A549 (cell line): Measurements from ENCODE around the gene MORN4. TPM values are rescaled to one million over a fixed set of nuclear protein-coding genes. Genes with fewer than 3 reads are reported as not detected.

Experiments used
- CBX2 ChIP-seq: fragments of 200-600 bp; sonication (generic); IDR thresholded peaks from 2 replicates; pipeline ENCODE4 v1.6.1; 2016; ENCODE audit warnings: low read depth, mild to moderate bottlenecking, borderline replicate concordance
- CEBPB ChIP-seq, 2 experiments: fragments of >200 bp in 1 of 2; sonication (Bioruptor Twin) in 1 of 2; formaldehyde crosslinking in 1 of 2; IDR thresholded peaks; 2 replicates each; pipeline ENCODE4 v1.6.1; 2012 to 2016
- EHF ChIP-seq: fragments of 250-450 bp; sonication (Bioruptor Pico); IDR thresholded peaks from 2 replicates; pipeline ENCODE4 v1.5.0; 2020; ENCODE audit warnings: mild to moderate bottlenecking
- ESRRA ChIP-seq: fragments of 150-350 bp; IDR thresholded peaks from 2 replicates; pipeline ENCODE4 v1.6.1; 2014; ENCODE audit warnings: mild to moderate bottlenecking, low read length, borderline replicate concordance
- HDAC2 ChIP-seq: fragments of 200-600 bp; sonication (generic); IDR thresholded peaks from 2 replicates; pipeline ENCODE4 v1.6.1; 2016
- HOXA7 ChIP-seq: fragments of 250-450 bp; sonication (Bioruptor Pico); IDR thresholded peaks from 2 replicates; pipeline ENCODE4 v1.5.0; 2020; ENCODE audit warnings: mild to moderate bottlenecking, moderate library complexity
- JUNB ChIP-seq: fragments of >200 bp; sonication (Bioruptor Twin); formaldehyde crosslinking; IDR thresholded peaks from 2 replicates; pipeline ENCODE4 v1.6.1; 2016
- MAZ ChIP-seq: fragments of 150-350 bp; IDR thresholded peaks from 2 replicates; pipeline ENCODE4 v1.6.1; 2014; ENCODE audit warnings: antibody characterized with exemption, low read depth, low read length, borderline replicate concordance
- MYC ChIP-seq: IDR thresholded peaks from 2 replicates; pipeline ENCODE4 v1.6.1; 2012; ENCODE audit warnings: mild to moderate bottlenecking, inconsistent platforms, low read length, improper control_type of control experiment, borderline replicate concordance
- NR3C1 ChIP-seq: fragments of >200 bp; sonication (Bioruptor Twin); formaldehyde crosslinking; IDR thresholded peaks from 3 replicates; pipeline ENCODE4 v1.6.1; 2017
- POLR2AphosphoS2 ChIP-seq: conservative IDR thresholded peaks from 2 replicates; pipeline ENCODE4 v1.6.1; 2012; ENCODE audit warnings: low read length, improper control_type of control experiment, inconsistent platforms
- RFX5 ChIP-seq: fragments of 450-650 bp; IDR thresholded peaks from 2 replicates; pipeline ENCODE4 v1.7.1; 2014; ENCODE audit warnings: antibody characterized with exemption, mild to moderate bottlenecking, moderate library complexity
- RNF2 ChIP-seq: fragments of 200-600 bp; sonication (generic); IDR thresholded peaks from 2 replicates; pipeline ENCODE4 v1.6.1; 2016; ENCODE audit warnings: low read depth, mild to moderate bottlenecking, antibody characterized with exemption, moderate library complexity, borderline replicate concordance
- TP53 ChIP-seq: fragments of 250-450 bp; sonication (Bioruptor Pico); IDR thresholded peaks from 2 replicates; pipeline ENCODE4 v1.5.0; 2021; ENCODE audit warnings: mild to moderate bottlenecking, moderate library complexity
- ZC3H11A ChIP-seq: fragments of 450-650 bp; IDR thresholded peaks from 2 replicates; pipeline ENCODE4 v1.6.1; 2014; ENCODE audit warnings: antibody characterized with exemption, mild to moderate bottlenecking
- ZFP36 ChIP-seq: fragments of 450-650 bp; IDR thresholded peaks from 2 replicates; pipeline ENCODE4 v1.6.1; 2014; ENCODE audit warnings: borderline replicate concordance; ENCODE audit not compliant: partially characterized antibody
- ZNF302 ChIP-seq: fragments of 250-450 bp; sonication (Bioruptor Pico); IDR thresholded peaks from 2 replicates; pipeline ENCODE4 v1.9.0; 2021; ENCODE audit warnings: inconsistent platforms, mild to moderate bottlenecking, moderate library complexity
- polyA plus RNA-seq, 4 experiments: library from polyadenylated mRNA; depleted of rRNA in 3 of 4; stranded (reverse); fragments of >200 nt; fragmentation: RNase III in 1 of 4; extraction: RNeasy Plus Mini Kit Qiagen cat#74134 plus additional on column Dnase treatment in 1 of 4; gene quantifications; 2 replicates in 3 of 4; 3 replicates in 1 of 4; pipeline ENCODE4 v1.2.3, GENCODE V29; 2011 to 2017
- TF ChIP-seq, protein P1 (sequence below): fragments of 450-650 bp; IDR thresholded peaks from 2 replicates; pipeline ENCODE4 v1.6.1; 2014; ENCODE audit warnings: antibody characterized with exemption
- TF ChIP-seq, protein P2 (sequence below): IDR thresholded peaks from 2 replicates; pipeline ENCODE4 v1.6.1; 2012
- TF ChIP-seq, protein P3 (sequence below): fragments of 150-350 bp; IDR thresholded peaks from 2 replicates; pipeline ENCODE4 v1.6.1; 2014; ENCODE audit warnings: low read depth, mild to moderate bottlenecking, low read length
- TF ChIP-seq, protein P4 (sequence below): fragments of >200 bp; sonication (Bioruptor Twin); formaldehyde crosslinking; IDR thresholded peaks from 3 replicates; pipeline ENCODE4 v1.6.1; 2016
- TF ChIP-seq, protein P5 (sequence below): fragments of 200-600 bp; sonication (generic); IDR thresholded peaks from 2 replicates; pipeline ENCODE4 v1.6.1; 2016; ENCODE audit warnings: antibody characterized with exemption, mild to moderate bottlenecking, moderate library complexity

MORN4 gene
- polyA plus RNA-seq, 2 of the 4 experiments (the other 2 are of a cell fraction) = 8.9 to 13.8 TPM

DNA sequence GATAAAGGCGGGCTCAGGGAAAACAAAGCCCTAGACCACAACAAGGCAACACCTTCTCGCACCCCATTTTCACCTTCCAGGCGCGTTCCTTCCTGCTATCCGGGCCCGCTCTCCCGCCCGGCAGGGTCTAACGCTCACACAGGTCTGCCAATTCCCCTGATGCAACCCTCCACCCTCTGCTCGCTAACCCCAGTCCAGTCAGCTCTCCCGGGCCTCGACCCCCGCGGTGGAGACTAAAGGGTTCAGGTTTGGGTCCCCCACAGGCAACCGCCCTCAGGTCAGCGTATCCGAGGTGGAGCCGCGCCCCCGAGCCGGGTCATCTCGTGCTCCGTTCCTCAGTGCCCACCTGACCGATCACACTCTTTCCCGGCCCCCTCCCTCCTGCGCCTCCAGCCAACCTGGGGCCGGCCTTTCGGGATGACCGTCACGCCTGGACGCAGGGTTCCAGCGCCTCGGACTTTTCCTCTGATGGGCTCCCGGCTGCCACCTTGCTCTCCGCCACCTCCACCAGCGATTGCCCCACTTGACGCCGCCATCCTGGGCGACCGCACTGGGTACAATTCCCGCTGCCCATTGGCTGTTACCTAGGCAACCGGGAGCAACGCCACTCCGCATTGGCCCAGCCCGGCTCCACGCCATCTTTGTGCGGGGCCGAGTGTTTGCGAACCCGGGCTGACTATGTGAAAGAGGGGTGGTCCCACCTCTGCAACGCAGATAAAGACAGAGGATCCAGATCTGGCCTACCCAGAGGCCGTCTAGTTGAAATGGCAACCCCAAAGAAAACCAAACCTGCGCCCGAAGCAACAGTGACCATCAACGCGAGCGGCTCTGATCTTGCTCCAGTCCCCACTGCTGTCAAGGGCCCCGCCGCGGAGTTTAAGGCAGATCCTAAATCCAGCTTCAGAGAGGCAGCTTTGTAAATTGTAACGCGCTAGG lies at the start of gene MORN4 (continued):
- no peak for TF ChIP-seq MYC
- no peak for TF ChIP-seq RNF2
- TF ChIP-seq POLR2AphosphoS2 = no peak
- TF ChIP-seq, protein P1, sequence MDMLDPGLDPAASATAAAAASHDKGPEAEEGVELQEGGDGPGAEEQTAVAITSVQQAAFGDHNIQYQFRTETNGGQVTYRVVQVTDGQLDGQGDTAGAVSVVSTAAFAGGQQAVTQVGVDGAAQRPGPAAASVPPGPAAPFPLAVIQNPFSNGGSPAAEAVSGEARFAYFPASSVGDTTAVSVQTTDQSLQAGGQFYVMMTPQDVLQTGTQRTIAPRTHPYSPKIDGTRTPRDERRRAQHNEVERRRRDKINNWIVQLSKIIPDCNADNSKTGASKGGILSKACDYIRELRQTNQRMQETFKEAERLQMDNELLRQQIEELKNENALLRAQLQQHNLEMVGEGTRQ = no peak
- TF ChIP-seq, protein P2, sequence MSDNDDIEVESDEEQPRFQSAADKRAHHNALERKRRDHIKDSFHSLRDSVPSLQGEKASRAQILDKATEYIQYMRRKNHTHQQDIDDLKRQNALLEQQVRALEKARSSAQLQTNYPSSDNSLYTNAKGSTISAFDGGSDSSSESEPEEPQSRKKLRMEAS = peak; percentile 81
- TF ChIP-seq NR3C1 = no peak
- no peak for TF ChIP-seq HDAC2
- TF ChIP-seq, protein P3, sequence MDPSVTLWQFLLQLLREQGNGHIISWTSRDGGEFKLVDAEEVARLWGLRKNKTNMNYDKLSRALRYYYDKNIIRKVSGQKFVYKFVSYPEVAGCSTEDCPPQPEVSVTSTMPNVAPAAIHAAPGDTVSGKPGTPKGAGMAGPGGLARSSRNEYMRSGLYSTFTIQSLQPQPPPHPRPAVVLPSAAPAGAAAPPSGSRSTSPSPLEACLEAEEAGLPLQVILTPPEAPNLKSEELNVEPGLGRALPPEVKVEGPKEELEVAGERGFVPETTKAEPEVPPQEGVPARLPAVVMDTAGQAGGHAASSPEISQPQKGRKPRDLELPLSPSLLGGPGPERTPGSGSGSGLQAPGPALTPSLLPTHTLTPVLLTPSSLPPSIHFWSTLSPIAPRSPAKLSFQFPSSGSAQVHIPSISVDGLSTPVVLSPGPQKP = no peak
- TF ChIP-seq JUNB = no peak
- TF ChIP-seq MAZ = no peak
- TF ChIP-seq EHF (CRISPR knock-in tag) = no peak
- TF ChIP-seq, protein P4, sequence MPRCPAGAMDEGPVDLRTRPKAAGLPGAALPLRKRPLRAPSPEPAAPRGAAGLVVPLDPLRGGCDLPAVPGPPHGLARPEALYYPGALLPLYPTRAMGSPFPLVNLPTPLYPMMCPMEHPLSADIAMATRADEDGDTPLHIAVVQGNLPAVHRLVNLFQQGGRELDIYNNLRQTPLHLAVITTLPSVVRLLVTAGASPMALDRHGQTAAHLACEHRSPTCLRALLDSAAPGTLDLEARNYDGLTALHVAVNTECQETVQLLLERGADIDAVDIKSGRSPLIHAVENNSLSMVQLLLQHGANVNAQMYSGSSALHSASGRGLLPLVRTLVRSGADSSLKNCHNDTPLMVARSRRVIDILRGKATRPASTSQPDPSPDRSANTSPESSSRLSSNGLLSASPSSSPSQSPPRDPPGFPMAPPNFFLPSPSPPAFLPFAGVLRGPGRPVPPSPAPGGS = no peak
- TF ChIP-seq TP53 (CRISPR knock-in tag) = no peak
- TF ChIP-seq CEBPB (IDR thresholded peaks at IDR 0.05) = peak; percentile 46 to 64; a peak in 3 of 4 replicates
- TF ChIP-seq CBX2 = no peak
- no peak for TF ChIP-seq ZC3H11A
- peak; percentile 86 for TF ChIP-seq RFX5
- TF ChIP-seq, protein P5, sequence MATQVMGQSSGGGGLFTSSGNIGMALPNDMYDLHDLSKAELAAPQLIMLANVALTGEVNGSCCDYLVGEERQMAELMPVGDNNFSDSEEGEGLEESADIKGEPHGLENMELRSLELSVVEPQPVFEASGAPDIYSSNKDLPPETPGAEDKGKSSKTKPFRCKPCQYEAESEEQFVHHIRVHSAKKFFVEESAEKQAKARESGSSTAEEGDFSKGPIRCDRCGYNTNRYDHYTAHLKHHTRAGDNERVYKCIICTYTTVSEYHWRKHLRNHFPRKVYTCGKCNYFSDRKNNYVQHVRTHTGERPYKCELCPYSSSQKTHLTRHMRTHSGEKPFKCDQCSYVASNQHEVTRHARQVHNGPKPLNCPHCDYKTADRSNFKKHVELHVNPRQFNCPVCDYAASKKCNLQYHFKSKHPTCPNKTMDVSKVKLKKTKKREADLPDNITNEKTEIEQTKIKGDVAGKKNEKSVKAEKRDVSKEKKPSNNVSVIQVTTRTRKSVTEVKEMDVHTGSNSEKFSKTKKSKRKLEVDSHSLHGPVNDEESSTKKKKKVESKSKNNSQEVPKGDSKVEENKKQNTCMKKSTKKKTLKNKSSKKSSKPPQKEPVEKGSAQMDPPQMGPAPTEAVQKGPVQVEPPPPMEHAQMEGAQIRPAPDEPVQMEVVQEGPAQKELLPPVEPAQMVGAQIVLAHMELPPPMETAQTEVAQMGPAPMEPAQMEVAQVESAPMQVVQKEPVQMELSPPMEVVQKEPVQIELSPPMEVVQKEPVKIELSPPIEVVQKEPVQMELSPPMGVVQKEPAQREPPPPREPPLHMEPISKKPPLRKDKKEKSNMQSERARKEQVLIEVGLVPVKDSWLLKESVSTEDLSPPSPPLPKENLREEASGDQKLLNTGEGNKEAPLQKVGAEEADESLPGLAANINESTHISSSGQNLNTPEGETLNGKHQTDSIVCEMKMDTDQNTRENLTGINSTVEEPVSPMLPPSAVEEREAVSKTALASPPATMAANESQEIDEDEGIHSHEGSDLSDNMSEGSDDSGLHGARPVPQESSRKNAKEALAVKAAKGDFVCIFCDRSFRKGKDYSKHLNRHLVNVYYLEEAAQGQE = no peak
- TF ChIP-seq ZNF302 (CRISPR knock-in tag) = no peak
- TF ChIP-seq HOXA7 (CRISPR knock-in tag) = no peak
- TF ChIP-seq ESRRA = no peak
- TF ChIP-seq ZFP36 = no peak
- TF ChIP-seq, all 56 proteins: peak for 8
